Fibroblast of skin of right biceps (primary cell): Measurements from ENCODE around the gene JPH2.
A peak's percentile ranks its signal among the peaks of the same experiment; 100 is the strongest.

Source experiments
- DNase-seq: peaks from one replicate; pipeline ENCODE4 v3.0.0-alpha.2; 2013

Gene JPH2

DNA sequence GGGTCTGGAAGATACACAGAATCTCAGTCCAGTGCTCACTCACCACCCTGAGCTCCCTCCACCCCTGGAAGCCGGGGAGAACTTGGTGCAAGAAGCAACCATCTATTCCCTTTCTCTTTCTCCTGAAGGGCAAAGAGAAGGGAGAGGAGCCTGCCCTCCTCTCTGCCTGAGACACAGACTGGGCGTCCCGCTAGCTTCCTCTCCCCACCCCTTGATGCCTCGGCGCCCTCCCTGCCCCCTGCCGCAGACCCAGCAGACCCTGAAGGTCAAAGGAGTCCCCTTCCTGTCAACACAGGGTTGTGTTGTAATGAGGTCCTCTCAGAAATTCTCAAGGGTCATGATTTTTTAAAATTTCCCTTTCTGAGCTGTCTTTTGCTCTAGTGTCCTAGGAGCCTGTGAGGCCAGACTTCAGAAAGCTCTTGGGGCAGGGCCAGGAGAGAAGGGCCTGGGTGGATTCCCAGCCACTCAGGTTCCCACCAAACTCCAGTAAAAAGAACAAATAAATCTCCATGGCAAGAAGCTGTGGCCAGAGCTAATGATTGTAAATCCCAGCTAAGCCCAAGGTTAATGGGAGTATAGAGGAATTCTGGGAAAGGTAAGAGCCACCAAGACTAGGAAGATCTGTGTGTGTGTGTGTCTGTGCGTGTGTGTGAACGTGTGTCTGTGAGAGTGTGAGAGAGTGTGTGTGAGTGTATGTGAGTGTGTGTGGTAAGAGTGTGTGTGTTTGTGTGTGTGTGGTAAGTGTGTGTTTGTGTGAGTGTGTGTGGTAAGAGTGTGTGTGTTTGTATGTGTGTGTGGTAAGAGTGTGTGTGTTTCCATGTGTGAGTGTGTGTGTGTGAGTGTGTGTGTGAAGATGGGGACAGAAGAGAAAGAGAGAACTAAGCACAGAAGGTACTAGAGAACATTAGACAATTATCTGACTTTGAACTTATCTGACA, 1.1 kb upstream of the JPH2 start:
- peak; percentile 54 for DNase-seq

GRCh38 chr20:44186674-44187053, 324 bp downstream of the JPH2 start:
- no peak for DNase-seq

DNA sequence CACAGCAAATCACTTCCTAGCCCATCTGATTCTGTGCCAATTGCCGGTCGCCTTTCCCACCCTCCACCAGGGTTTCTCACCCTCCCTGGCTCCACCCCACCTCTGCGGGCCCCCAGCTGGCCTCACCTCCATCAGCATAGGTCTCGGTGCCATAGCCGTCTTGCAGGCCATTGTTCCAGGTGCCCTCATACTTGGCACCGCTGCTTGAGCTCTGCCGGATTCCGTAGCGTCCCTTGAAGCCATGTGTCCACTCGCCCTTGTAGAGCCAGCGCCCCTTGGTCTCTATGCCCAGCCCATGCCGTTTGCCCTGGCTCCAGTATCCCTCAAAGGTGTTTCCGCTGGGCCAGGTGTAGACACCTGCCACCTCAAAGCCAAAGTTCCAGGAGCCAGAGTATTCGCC, 787 bp downstream of the JPH2 start:
- DNase-seq = no peak

- no peak for DNase-seq
These were observed 1.4 kb downstream of the JPH2 start for GRCh38 chr20:44185574-44185973.

DNA sequence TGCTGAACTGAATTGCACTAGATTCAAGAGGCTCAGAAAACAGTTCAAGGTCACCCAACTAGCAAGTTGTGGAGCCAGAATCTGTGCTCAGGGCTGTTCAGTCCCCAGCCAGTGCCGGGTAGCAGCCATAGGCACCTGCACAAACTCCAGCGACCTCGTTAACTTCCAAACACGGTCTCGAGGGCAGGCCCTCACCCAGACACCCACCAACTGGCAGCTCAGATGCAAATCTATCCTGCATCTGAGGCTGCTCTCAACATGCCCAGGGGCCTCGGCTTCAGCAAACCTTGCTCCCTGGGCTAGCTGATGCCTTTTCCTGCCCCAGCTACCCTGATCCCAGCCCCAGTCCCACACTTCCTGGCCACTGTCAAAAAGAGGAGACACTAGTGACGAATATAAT, 3.7 kb downstream of the JPH2 start:
- no peak for DNase-seq

DNA sequence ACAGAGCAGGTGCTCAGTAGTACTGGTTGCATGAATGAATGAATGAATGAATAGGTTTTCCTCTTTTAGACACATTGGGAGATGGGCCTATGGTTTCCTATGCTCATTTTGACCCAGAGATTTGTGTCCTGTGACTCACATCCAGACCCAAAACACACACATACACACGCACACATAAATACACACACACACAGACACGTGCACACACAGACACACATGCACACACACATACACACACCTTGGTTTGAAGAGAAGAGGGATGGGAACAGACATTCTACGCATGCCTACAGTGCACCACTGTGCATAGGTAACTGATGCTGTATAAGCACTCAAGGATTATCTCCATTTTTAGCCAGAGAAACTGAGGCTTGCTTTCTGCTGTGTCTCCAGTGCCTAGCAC, 4.1 kb downstream of the JPH2 start:
- no peak for DNase-seq

DNA sequence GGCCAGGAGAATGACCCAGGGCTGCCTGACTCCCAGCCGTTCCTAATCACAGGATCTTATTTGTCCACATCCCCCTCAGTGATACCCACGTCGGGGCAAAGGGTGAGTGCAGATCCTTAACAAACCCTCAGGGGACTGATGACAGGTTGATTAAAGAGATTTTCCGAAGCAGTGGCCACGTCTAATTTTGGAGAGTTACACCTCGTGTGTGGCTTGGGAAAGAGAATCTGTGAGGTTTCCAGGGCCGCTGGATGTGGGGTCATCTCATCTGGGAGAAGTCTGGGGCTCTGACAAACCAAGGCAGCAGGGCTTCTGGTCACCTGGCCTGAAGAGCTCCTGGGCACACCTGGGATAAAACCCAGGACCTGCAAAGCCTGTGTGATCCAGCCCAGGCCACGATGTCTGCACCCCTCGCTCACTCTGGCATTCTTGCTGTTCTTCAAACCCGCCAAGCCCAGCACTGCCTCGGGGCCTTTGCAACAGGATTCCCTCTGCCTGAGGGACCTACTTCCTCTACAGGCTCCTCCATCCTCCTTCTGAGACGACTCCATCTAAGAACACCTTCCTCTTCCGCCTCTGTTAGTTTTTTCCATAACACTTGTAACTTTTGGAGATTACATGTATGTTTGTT, 4.7 kb downstream of the JPH2 start:
- no peak for DNase-seq

DNA sequence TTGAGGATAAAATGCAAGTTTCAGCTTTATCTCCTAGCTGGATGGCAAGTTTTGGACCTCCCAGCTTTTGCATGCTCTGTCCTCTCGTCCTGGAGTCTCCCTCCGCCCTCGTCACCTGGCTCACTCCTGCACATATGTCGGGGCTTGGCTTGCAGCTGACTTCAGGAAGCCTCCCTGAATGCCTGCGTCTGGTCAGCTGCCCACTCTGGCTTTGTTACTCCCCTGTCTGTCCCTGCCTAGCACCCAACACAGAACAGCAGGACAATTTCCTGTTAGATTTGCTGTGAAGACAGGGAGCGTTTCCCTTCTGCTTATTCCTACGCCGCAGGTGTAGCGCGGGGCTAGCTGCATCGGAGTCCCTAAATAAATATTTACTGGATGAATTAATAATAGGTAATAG, 5.4 kb downstream of the JPH2 start:
- DNase-seq = no peak

GRCh38 chr20:44180814-44181213, 6.2 kb downstream of the JPH2 start:
- DNase-seq = peak; percentile 81

- DNase-seq = no peak
These were observed 10.0 kb downstream of the JPH2 start for GRCh38 chr20:44176833-44177534.

GRCh38 chr20:44174996-44175765, 11.8 kb downstream of the JPH2 start:
- DNase-seq = no peak

DNA sequence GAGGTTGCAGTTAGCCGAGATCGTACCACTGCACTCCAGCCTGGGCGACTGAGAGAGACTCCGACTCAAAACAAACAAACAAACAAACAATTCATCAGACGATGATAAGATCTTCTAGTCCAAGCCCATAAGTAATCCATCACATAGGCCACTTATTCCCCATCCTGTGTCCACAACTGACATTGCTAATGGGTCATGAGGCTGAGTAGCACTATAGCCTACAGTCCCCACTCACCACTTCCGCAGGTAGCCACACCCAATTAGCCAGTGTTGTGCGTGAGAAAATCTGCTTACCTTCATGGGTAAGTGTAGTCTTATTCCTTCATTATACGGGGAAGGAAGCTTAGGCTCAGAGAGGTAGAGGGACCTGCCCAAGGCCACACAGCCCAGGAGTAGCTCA, 13.1 kb downstream of the JPH2 start:
- DNase-seq = no peak

- no peak for DNase-seq
These were observed 13.9 kb downstream of the JPH2 start for GRCh38 chr20:44173116-44173515.

DNA sequence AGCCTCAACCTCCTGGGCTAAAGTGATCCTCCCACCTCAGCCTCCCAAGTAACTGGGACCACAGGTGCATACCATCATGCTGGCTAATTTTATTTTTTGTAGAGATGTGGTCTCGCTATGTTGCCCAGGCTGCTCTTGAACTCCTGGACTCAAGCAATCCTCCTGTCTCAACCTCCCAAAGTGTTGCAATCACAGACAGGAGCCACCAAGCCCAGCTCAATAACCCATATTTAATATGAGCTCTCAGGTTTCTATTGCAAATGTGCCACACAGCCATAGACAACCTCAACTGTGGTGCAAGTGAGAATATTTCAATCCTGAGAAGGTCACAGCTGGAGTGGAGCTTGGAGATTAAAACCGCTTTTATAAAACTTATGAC, 14.4 kb downstream of the JPH2 start:
- DNase-seq = no peak

DNA sequence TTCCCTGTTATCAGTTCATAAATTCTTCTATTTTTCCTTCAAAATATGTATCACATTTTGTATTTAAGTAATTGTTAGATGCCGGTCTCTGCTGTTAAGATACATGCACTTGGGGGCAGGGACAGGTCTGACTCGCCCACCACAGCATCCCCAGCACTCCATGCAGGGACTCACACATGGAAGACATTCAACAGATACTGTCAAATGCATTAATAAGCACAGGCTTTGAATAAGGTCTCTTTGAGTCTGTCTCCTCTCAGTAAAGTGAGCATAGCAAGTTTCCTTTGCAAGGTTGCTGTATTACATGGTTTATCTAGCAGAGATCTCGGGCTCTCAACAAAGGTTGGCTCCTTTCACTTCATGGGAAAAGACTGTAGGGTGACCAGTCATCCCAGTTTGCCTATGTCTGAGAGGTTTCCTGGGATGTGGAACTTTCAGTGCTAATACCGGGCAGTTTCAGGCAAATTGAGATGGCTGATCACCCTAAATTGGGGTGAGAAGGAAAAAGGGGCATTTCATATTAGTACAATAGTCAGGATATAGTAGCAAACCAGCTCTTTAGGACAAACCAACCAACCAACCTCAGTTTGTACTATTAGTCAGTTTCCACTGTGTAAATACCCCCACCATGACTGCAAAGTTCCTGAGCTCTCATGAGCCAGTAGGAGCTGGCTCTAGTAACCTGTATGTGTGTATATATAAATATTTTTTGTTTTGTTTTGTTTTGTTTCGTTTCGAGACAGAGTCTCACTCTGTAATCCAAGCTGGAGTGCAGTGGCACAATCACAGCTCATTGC, 15.0 kb downstream of the JPH2 start:
- DNase-seq = no peak

GRCh38 chr20:44170816-44171410, 16.1 kb downstream of the JPH2 start:
- peak; percentile 41 for DNase-seq

- DNase-seq = no peak
These were observed 19.3 kb downstream of the JPH2 start for GRCh38 chr20:44167736-44168135.

DNA sequence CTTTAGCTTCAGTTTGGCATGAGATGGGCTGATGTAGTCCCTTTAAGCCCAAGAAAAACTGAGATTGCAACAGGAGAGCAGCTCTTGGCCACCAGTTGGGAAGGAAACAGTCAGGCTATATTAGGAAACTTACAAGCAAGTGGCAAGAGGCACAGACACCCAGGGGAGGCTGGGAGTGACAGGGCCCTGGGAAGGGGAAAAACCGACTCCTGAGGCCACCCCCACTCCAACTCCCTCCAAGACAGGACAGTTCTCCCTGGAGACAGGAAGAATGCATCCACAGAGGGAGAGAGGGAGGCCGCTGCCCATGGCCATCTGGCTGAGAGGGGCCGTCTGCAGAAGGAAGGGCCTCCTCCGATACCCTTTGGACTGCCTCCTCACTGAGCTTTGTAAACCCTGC, 20.5 kb downstream of the JPH2 start:
- peak; percentile 88 for DNase-seq

DNA sequence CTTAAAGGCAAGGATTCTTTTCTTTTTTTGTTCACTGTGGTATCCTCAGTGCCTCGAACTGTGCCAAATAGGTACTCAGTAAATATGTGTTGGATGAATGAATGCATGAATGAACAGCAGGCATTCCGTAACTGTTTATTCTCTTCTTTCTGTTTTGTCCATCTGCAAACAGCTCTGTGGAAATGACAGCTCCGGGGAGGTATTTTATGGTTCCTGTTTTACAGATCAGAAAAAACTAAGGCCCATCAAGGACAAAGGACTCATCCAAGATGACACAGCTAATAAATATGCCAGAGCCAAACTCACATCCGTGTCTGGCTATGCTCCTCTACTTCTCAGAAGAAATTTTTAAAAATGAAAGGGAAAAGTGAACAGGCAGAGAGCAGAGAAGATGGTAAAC, 21.0 kb downstream of the JPH2 start:
- peak; percentile 82 for DNase-seq

DNA sequence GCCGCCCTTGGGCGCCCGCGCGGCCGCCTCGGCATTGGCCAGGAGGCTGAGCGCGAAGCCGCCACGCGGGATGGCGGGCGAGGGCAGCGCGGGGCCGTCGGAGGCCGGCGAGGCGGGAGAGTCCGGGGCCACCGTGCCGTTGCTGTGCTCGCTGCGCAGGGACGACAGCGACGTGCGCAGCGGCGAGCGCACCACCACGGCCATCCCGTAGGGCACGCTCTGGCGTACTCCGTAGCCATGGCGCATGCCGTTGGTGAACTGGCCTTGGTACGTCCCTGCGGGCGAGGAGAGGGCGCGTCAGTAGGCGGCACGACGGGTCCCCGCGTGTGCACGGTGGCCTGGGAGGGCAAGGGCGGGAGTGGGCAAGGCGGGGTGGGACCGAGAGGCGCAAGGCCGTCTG, 26.9 kb downstream of the JPH2 start:
- no peak for DNase-seq

GRCh38 chr20:44159711-44160110, 27.3 kb downstream of the JPH2 start:
- DNase-seq = no peak

DNA sequence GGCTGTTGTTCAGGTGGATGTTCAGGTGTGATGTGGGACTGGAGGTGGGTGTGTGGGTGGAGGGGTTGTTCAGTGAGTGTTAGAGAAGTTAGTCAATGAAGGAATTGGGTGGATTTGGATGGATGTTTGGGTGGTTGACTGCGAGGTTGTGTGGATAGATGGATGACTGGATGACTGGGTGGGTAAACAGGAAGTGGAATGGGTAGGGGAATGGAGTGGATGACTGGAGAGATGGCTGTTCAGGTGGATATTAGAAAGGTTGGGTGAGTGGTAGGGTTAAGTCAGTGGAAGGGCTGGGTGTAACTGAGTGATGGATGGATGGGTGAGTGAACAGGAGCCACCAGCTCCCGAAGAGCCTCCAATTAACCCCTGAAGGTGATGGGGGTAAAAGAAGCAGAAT, 27.9 kb downstream of the JPH2 start:
- DNase-seq = no peak
